NCI-H774 (cell line): ENCODE measurements around the gene FBXO33.

Experiments used
- DNase-seq: peaks from one replicate; lab custom pipeline; 2025; lab: John Stamatoyannopoulos, UW

FBXO33 gene

GRCh38 chr14:39430762-39431415 is 1.3 kb downstream of the FBXO33 start:
- DNase-seq, result no peak

- no peak for DNase-seq
Observed at GRCh38 chr14:39428118-39428517, 4.1 kb downstream of the FBXO33 start.

- no peak for DNase-seq
Observed at GRCh38 chr14:39426605-39427004, 5.6 kb downstream of the FBXO33 start.

- no peak for DNase-seq
Observed at GRCh38 chr14:39425947-39426346, 6.3 kb downstream of the FBXO33 start.

- DNase-seq, result no peak
Observed at GRCh38 chr14:39423793-39424192, 8.4 kb downstream of the FBXO33 start.

GRCh38 chr14:39422243-39422642 is 10.0 kb downstream of the FBXO33 start:
- no peak for DNase-seq

- no peak for DNase-seq
Observed at GRCh38 chr14:39419272-39419671, 13.0 kb downstream of the FBXO33 start.

- DNase-seq, result no peak
Observed at GRCh38 chr14:39417014-39417413, 15.2 kb downstream of the FBXO33 start.

GRCh38 chr14:39416072-39416471 is 16.2 kb downstream of the FBXO33 start:
- DNase-seq, result no peak

GRCh38 chr14:39406560-39406959 is 25.7 kb downstream of the FBXO33 start:
- DNase-seq, result no peak

- DNase-seq, result no peak
Observed at GRCh38 chr14:39398382-39398781, 33.9 kb downstream of the FBXO33 start.

- no peak for DNase-seq
Observed at GRCh38 chr14:39396448-39396847, 35.8 kb downstream of the FBXO33 start.

GRCh38 chr14:39395555-39396254 is 36.5 kb downstream of the FBXO33 start:
- no peak for DNase-seq

- no peak for DNase-seq
Observed at GRCh38 chr14:39393289-39393688, 38.9 kb downstream of the FBXO33 start.

GRCh38 chr14:39384177-39384576 is 48.1 kb downstream of the FBXO33 start:
- no peak for DNase-seq

GRCh38 chr14:39383741-39384140 is 48.5 kb downstream of the FBXO33 start:
- DNase-seq, result no peak

GRCh38 chr14:39383026-39383660 is 49.1 kb downstream of the FBXO33 start:
- DNase-seq, result no peak

- no peak for DNase-seq
Observed at GRCh38 chr14:39382463-39382862, 49.8 kb downstream of the FBXO33 start.

- no peak for DNase-seq
Observed at GRCh38 chr14:39381366-39381765, 50.9 kb downstream of the FBXO33 start.

GRCh38 chr14:39376667-39377403 is 55.4 kb downstream of the FBXO33 start:
- no peak for DNase-seq

GRCh38 chr14:39374851-39375250 is 57.4 kb downstream of the FBXO33 start:
- DNase-seq, result no peak

GRCh38 chr14:39372656-39373055 is 59.6 kb downstream of the FBXO33 start:
- DNase-seq, result no peak

GRCh38 chr14:39370415-39370814 is 61.8 kb downstream of the FBXO33 start:
- DNase-seq, result no peak
